ENCODE results near the gene ARHGAP31.
A peak's percentile ranks its signal among the peaks of the same experiment; 100 is the strongest.

DNA sequence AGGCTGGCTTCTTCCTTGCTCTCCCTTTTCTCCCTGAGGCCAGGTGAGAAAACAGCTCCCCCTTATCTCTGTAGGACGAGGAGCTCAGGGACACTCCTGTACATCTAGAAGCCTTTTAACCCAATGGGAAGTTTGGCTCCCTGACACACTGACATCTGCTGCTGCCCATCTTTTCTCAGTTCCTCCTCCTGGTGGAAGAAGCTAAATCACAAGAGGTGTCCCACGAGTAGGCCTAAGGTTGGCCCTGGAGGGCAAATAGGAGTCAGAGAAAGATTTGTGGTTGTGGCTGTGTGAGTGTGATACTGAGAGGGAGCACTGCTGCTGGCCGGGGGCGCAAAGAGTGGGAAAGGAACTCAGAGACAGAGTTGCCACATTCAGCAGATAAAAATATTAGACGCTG lies 49.5 kb downstream of the ARHGAP31 start:
- TF ChIP-seq, protein P1, sequence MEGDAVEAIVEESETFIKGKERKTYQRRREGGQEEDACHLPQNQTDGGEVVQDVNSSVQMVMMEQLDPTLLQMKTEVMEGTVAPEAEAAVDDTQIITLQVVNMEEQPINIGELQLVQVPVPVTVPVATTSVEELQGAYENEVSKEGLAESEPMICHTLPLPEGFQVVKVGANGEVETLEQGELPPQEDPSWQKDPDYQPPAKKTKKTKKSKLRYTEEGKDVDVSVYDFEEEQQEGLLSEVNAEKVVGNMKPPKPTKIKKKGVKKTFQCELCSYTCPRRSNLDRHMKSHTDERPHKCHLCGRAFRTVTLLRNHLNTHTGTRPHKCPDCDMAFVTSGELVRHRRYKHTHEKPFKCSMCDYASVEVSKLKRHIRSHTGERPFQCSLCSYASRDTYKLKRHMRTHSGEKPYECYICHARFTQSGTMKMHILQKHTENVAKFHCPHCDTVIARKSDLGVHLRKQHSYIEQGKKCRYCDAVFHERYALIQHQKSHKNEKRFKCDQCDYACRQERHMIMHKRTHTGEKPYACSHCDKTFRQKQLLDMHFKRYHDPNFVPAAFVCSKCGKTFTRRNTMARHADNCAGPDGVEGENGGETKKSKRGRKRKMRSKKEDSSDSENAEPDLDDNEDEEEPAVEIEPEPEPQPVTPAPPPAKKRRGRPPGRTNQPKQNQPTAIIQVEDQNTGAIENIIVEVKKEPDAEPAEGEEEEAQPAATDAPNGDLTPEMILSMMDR (IDR thresholded peaks at IDR 0.05; ENCODE audit: low read depth, low read length), result peak; percentile 9; the same call in 1 of the 2 replicates
- no peak for TF ChIP-seq EZH2phosphoT487 (IDR thresholded peaks at IDR 0.05; ENCODE audit: low read depth)
